ENCODE results near the gene TRIM46.
"Not testable (repeated sequence)": the region's sequence is repeated elsewhere in the genome, so short reads cannot be mapped to it uniquely, and the experiment has no call there.

Gene TRIM46

DNA sequence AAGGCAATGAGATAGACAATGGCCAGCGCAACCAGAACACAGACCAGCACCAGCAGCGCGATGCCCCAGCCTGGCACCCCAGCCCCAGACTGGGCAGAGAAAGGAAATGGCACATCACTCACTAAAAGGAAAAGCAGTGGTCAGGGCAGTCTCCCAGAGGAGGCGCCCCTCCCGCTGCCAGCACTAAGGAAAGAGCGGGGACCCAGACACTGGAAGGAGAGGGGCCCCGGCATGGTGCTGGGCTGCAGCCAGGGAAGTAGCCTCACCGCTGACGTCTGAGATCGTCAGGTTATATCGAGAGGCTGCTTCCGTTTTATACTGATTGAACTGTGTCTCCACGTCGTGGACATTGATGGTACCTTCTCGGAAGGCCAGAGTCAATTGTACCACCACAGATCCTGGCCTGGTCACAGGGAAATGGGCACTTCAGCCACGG lies 13.8 kb downstream of the TRIM46 start:
- DNase-seq: no peak

DNA sequence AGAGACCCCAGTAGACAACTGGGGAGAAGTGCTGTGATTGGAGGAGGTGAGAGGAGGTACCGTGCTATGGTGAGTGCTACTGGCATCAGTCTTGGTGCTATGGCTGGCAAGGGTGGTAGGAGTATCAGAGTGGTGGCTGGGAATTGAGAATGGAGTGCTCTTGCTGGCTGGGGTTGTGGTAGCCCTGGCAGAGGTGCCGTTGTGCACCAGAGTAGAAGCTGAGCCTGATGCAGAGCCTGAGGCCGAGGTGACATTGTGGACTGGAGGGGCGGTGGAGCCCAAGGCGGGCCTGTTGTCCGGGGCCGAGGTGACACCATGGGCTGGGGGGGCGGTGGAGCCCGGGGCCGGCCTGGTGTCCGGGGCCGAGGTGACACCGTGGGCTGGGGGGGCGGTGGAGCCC lies 14.6 kb downstream of the TRIM46 start:
- no peak for DNase-seq

DNA sequence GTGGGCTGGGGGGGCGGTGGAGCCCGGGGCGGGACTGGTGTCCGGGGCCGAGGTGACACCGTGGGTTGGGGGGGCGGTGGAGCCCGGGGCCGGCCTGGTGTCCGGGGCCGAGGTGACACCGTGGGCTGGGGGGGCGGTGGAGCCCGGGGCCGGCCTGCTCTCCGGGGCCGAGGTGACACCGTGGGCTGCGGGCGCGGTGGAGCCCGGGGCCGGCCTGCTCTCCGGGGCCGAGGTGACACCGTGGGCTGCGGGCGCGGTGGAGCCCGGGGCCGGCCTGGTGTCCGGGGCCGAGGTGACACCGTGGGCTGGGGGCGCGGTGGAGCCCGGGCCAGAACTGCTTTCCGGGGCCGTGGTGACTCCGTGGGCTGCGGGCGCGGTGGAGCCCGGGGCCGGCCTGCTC lies 16.3 kb downstream of the TRIM46 start:
- not testable (repeated sequence) for DNase-seq

DNA sequence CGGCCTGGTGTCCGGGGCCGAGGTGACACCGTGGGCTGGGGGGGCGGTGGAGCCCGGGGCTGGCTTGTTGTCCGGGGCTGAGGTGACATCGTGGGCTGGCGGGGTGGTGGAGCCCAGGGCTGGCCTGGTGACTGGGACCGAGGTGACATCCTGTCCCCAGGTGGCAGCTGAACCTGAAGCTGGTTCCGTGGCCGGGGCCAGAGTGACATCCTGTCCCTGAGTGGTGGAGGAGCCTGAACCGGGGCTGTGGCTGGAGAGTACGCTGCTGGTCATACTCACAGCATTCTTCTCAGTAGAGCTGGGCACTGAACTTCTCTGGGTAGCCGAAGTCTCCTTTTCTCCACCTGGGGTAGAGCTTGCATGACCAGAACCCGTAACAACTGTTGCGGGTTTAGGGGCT lies 18.3 kb downstream of the TRIM46 start:
- DNase-seq: no peak

DNA sequence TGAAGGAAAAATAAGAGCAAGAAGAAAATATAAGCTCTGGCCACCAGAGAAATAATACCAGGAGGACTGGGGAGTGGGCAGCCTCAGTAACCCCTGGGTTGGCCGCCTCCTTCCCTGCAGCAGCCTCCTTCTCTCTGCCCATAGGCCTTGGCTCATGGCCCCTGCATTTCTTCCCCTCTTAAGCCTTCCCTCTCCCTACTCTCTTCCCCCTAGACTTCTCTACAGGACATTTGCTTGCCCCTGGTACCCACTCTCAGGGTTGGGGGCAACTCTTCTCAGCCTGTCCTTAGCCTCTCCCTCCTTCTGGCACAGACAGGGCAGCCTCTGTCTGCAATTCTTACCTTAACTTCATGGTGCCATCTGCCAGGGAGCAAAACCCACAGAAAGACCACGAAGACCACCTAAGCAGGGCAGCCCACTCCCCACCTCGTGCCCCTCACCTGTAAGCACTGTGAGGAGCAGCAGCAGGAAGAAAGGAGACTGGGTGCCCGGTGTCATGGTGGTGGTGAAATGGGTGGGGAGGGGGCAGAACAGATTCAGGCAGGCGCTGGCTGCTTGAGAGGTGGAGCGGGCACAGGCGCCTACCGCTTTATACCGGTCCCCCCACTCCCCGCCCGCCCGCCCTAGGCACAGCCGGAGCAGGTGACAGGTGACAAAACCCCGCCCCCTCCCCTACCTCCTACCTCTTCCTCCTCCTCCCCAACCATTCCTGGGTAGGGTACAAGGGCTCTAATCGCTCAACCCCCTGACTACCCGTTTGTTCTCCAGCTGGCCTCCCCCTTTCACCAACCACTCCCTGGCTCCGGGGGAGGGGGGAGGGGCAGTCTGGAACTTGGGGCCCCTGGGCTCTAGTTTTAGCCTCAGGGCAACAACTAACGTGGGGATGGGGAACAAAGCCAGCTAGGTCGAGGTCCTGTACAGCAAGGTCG lies 19.0 kb downstream of the TRIM46 start:
- no peak for DNase-seq

DNA sequence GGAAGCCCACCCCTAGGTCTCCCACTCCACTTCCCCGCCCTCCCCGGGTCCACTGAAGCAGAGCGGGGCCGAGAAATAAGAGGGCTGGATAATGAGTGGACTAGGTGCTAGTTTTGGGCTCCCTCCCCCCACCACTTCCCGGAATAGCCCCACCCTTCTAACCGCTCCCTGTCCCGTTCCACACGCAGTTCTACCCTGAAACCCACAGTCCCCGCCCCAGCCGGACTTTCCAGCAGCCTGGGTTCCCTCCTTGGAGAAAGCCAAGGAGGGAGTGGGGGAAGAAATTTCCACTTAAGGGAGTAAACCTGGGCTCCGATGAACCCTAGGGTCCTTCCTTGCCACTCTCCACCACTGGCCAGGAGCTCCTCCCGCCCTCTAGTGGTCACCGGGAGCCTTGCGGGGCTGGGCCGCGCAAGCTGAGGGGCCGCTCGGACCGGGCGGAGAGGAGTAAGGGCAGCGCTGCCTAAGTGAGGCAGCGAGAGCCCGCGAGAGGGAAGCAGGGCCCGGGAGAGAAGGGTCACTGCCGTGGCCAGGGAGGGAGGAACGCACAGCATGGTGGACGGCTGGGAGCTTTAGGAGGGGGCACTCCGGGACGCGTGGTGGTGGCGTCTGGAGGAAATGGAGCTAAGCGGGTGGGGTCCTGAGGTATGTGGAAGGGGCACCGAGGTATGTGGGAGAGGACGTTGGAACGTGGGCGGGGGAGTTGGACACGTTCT lies 19.8 kb downstream of the TRIM46 start:
- peak; percentile 79 for DNase-seq

DNA sequence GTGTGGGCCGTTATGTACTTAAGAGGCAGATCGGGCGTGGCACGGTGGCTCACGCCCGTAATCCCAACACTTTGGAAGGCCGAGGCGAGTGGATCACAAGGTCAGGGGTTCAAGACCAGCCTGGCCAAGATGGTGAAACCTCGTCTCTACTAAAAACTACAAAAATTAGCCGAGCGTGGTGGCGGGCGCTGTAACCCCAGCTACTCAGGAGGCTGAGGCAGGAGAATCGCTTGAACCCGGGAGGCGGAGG lies 20.3 kb downstream of the TRIM46 start:
- DNase-seq: not testable (repeated sequence)

DNA sequence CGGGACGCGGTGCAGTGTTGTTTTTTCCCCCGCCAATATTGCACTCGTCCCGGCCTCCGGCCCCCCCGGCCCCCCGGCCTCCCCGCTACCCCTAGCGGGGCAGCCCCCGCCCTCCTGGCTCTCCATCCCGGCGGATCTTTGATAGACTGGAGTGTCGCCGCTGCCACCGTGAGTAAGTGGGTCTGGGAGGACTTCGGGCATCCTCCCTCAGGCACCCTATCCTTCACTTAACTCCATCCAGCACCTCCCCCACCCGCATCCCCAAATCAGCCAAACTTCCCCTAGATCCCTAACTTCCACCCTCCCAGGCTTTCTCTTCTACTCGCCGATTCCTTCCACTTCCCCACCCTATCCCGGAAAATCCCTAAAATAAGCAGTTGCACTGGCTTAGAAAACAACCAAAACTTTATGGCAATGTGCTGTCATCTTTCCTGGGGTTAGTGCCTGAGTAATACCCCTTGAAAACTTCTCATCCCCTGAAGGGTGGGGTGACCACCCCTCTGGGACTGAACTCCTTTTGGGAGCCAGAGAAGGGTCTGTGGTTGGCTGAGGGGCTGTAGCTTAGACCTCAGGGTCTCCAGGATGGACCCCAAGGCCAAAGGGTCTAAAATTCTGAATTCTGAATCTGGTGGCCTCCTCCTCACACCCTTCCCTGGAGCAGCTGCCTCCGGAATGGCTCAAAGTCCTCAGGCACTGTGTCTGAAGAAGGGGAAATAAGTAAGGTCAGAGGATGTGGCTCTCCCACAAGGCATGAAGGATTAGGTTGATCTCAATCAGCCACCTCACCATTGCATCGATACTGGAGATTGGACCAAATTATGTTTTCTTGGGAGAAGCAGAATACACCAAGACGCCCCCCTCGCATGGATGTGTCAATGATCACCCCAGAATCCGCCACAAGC lies 21.8 kb downstream of the TRIM46 start:
- DNase-seq: no peak

DNA sequence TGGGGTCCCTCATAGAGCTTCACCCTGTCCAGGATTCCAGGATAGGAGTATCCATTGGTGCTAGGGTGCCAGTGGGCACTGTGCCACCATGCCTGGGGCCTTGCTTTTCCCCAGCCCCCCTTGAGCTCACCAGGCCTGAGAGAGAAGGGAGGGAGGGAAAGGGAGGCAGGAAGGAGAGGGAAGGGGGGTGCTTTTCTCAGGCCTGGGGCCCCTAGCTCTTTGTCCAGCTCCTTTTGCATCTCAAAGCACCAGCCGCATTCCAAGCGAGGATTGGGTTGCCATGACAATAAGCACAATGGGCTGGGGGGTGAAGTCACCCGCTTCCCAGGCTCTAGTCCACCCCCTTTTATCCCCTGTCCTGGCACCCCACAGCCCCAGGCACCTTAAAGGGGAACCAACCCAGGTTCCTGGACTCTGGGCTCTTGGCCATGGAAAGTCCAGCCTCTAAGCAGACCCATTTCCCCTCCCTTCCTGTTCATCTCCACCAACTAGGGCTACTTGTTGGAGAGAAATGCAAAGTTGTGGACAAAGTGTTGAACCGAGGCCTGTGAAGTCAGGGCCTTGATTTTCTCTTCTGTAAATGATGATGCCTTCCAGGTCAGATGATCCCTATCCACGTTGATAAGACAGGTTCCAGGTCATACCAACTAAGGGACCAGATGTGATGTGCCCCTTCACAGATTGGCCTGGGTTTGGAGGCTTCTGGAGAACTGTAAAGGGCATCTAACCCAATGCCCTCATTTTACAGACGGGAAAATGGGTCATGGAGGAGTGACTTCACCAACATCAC lies 22.6 kb downstream of the TRIM46 start:
- no peak for DNase-seq

DNA sequence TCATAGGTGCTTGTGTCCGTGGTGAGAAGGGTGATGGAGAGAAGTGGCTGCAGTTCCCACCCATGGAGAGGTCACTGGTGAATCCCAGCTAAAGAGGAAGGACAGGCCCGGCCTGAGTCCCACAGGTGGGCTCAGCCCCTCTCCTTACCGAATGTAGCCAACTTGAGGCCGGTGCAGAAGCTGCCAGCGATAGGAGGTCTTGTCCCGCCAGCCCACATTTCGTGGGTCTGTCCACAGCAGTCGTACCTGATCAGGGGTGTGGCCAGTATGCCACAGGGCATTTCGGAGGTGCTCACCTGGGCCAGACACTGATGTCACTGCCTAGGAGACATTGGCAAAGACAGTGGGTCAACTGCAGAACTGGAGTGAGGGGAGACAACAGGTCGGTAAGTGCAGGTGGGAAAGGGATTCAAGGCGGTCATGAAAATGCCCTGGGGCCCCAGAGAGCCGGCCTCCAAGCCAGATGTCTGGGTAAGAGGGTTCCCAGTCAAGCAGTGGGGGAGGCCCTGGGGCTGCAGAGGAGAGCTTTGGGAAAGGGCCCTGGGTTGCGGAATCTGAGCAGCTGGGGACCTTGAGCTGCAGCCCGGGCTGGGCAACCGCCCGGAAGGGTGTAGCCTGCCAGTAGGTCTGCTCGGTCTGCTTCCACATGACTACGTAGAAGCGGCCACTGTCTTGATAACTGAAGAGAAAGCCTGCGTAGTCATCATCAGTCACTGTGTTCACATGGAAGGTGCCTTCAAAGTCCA lies 23.4 kb downstream of the TRIM46 start:
- DNase-seq: no peak

DNA sequence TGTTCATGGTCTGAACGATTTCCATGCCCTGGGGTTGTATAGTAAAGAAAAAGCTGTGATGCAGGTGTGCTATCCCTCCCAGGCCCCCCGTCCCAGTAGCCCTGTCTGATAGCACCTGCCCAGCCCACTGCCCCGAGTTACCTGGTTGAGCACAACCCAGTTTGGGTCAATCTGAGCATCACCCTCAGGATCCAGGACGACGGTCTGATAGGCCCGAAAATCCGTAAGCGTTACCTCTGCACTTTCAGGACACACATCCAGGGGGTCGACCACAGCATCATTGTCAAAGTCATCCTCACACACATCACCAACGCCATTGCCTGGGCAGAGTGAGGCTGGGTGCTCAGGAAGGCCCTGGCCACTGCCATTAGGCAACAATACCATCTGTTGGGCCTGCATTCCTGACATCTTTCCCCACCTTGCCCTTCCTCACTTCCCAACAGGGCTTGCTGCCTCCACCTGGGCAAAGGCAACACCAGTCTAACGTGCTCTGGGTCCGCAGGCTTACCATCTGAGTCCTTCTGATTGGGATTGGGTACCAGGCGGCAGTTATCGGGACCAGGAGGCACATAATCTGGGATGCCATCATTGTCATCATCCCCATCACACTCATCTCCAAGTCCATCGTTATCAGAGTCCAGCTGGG lies 24.4 kb downstream of the TRIM46 start:
- no peak for DNase-seq

DNA sequence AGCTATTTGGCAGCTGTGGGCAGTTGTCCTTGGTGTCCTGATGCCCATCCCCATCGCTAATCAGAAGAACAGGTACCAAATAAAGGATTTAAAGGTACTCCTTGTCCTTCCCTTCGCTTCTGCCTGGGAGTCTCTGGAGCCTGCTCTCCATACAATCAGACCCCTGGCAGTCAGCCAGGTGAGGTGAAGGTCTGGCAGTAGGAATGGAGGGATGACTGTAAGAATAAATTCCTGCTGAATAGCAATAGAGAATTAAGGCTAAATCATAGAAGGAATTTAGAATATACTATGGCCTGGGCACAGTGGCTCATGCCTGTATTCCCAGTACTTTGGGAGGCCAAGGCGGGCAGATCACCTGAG lies 24.9 kb downstream of the TRIM46 start:
- DNase-seq: no peak

DNA sequence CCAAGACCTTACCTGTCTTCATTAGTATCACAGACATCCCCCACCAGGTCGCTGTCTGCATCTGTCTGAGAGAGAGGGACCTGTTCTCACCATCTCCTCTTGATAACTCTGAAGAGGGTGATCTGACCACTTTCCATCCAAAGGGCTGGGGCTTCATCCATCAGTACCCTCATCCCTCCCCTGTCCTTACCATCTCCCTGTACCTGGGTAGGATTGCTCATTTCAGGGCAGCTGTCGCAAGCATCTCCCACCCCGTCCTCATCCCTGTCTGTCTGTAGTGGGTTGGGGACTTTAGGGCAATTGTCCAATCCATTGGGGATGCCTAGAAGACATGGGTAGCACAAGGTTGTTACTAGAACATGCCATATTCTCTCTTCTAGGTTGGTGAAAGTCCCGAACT lies 26.1 kb downstream of the TRIM46 start:
- DNase-seq: no peak

DNA sequence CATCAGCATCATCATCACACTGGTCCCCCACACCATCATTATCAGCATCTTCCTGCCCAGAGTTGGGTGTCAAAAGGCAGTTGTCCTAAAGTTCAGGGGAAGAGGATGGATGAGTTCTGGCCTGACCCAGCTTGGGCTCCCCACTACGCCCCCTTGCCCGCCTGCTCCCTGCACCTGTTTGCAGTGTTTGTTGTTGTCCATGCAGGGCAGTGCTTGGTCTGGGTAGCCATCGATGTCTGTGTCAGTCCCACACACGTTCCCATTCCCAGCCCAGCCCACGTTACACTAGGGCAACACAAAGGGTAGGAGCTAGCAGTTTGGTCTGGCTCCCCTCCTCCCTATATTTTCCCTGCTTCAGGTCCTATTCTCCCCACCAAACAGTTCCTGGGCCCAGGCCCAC lies 27.3 kb downstream of the TRIM46 start:
- DNase-seq: no peak

DNA sequence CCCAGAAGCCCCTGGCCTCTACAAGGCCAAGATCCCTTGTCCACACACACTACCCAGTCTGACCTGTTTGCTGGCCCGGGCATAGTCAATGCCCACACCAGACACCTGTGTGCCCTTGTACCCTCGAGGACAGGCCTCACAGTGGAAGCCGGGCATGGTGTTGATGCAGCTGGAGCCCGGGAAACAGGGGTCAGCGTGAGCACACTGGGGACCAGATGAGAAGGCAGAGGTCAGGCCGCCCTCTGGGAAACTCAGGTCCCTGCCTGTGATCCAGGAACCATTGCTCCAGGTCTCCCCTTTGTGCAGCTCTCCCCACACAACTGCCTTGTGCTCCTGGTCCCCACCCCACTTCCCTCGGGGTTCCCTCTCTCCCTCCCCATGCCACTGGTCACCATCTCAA lies 28.5 kb downstream of the TRIM46 start:
- no peak for DNase-seq

DNA sequence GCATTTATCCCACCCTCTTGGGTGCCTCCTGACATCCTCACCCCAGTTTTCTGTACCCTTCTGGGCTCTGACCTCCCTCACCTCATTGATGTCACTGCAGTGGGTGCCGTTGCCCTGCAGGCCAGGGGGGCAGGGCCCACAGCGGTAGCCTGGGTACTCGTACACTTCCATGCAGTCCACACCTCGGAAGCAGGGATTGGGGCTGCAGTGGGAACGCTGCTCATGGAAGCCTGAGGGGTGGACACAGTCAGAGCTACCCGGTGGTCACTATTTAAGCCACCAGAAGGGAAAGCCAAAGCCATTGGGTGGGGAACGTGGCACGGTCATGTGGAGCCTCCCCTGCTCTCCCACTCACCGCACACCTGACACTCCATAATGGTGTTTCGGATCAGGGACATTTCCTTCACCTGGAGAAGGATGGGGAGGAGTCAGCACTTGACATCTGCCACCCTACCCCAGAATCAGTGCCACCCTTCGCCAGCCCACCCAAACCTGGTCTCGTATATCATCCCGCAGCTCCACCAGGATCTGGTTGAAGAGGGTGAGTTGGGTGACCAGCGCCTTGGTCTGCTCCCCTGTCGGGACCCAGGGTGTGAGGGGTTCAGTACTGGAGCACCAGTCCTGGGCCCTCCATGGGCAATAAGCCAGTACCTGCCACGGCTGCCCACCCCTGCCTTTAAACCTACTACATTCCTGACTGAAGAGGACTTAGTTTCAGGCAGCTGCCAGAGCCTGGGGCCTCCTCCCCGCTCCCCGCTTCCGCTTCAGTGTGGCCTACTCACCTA lies 29.3 kb downstream of the TRIM46 start:
- DNase-seq: no peak

DNA sequence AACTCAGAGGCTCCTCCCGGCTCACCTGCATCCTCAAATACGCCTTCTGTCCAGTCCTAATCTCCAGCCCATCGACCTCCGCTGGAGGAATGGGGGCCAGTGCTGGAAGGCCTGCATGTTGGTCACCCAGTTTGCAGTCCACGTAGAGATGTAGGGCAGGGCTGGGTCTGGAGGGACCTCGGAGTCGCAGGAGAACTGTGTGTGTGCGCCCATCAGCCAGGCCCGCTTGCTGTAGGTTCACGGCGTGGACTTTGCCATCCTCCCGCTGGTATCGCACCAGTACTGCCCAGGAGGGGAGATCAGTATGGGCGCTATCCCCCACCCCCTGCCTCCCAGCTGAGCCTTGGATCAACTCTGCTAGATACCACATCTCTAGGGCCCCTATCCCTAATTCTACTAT lies 31.4 kb downstream of the TRIM46 start:
- DNase-seq: no peak

DNA sequence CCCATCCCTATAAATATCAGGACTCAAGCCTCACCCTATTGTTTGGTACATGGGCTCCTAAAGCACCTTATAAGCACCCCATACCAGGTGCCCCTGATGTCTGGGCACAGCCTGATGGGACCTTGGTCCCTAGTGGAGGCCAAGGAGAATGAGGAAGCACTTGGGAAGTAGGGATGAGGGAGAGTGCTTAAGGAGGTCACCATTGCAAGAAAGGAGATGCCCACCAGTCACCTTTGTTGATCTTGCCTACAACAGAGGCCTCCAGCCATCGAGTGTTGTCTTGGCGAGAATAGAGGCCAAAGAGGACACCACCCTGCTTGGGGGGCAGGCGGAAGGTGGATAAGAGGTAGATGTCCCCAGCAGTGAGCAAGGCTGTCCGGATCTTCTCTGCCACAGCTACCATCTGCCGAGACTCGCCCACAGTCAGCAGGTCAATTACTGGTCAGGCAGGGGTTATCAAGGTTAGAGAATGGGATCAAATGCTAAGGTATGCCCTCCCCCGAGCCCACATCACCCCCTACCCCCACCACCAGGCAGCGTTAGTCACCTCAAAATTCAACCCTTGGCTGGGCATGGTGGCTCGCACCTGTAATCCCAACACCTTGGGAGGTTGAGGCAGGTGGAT lies 32.4 kb downstream of the TRIM46 start:
- no peak for DNase-seq

DNA sequence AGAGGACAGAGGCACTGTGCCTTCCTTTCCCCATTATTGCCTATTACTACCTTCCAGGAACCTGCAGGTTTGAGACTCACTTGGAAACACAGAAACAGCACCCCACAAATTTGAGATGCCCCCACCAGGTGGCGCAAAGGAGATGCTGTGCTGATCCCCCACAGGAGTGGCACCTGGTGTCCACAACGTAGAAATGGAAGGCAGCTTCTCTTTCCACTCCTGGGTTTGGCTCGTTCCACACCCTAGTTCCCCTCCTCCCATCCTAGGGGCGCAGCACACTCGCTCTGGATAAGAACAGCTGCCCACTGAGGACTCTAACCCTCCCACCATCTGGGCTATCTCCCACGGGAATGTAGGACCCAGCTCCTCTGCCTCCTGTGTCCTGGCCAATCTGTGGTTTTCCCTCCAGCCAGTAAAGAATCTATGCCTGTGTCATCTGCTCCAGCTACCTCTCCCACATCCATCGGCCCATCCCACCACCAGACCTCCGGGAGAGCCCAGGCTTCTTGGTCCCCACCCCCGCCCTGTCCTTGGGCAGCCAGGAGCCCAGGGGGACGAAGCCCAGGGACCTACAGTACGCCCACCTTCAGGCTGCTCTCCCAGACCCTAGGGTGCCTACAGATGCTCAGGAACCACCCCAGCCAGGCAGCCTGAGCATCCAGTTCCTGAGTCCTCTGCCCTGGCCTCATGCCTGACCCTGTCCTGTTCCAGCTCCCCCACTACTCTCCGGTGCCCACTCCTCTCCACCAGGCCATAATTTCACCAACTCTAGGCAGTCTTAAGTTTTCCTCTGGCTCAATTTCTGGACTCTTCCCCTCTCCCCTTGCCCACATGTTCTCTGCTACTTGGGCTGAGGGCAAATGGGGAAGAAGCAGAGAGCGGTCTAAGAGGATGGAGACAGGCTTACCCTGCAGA lies 33.5 kb downstream of the TRIM46 start:
- peak; percentile 97 for DNase-seq

Data from NCI-H1694 (cell line).